Type B pancreatic cell (in vitro differentiated cells): ENCODE data around the gene PPP1R16B. TPM values are rescaled to one million over a fixed set of nuclear protein-coding genes. Genes with fewer than 3 reads are reported as not detected.

ENCODE experiments used
- DNase-seq: peaks from one replicate; pipeline ENCODE4 v3.0.0; 2021; ENCODE audit warnings: mixed read lengths; ENCODE audit not compliant: unreplicated experiment; ENCODE audit errors: extremely low spot score
- H3K27ac Mint-ChIP-seq: 2 replicates; pipeline ENCODE4 v1.8.0; 2021; ENCODE audit warnings: mild to moderate bottlenecking, mixed read lengths
- H3K27me3 Mint-ChIP-seq: 2 replicates; pipeline ENCODE4 v1.8.0; 2021; ENCODE audit warnings: mixed read lengths
- H3K36me3 Mint-ChIP-seq: 2 replicates; pipeline ENCODE4 v1.8.0; 2021; ENCODE audit warnings: mixed read lengths
- H3K4me1 Mint-ChIP-seq: one replicate; pipeline ENCODE4 v1.8.0; 2021; ENCODE audit warnings: mixed read lengths; ENCODE audit not compliant: unreplicated experiment
- H3K4me3 Mint-ChIP-seq: 2 replicates; pipeline ENCODE4 v1.8.0; 2021; ENCODE audit warnings: mild to moderate bottlenecking, mixed read lengths
- H3K9me3 Mint-ChIP-seq: 2 replicates; pipeline ENCODE4 v1.8.0; 2021; ENCODE audit warnings: mixed read lengths
- total RNA-seq: library from RNA; stranded (reverse); gene quantifications from 2 replicates; pipeline ENCODE4 v1.2.1, GENCODE V29; 2021; ENCODE audit warnings: low replicate concordance
- TF ChIP-seq, protein P1 (sequence below): fragments of 200-600 bp; sonication (generic); conservative IDR thresholded peaks from 2 replicates; pipeline ENCODE4 v1.5.0; 2021; ENCODE audit warnings: antibody characterized with exemption, mild to moderate bottlenecking

Gene PPP1R16B
- total RNA-seq, 1 donor from 2014 or later, result 0.31 TPM

DNA sequence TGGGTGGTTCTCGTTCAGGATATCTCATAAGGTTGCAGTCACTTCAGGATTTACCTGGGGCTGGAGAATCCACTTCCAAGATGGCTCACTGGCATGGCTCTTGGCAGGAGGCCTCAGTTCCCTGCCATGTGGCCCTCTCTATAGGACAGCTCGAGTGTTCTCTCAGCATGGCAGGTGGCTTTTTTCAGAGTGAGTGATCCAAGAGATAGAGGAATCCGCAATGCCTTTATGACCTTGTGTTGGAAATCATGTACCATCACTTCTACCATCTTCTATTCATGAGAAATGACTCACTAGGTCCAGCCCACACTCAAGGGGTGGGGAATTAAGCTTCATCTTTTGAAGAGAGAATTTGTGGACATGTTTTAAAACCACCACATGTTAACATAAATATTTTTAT lies 37.8 kb downstream of the PPP1R16B start:
- Mint-ChIP-seq H3K4me1 (no peaks in the 10 kb centered on the region), H3K9me3 (no peaks in the 10 kb centered on the region), H3K4me3 (no peak overlapping the region), H3K36me3 (no peaks in the 10 kb centered on the region), H3K27ac (no peak overlapping the region), H3K27me3 (peaks cover 29% of the 10 kb centered on the region)
- TF ChIP-seq, protein P1, sequence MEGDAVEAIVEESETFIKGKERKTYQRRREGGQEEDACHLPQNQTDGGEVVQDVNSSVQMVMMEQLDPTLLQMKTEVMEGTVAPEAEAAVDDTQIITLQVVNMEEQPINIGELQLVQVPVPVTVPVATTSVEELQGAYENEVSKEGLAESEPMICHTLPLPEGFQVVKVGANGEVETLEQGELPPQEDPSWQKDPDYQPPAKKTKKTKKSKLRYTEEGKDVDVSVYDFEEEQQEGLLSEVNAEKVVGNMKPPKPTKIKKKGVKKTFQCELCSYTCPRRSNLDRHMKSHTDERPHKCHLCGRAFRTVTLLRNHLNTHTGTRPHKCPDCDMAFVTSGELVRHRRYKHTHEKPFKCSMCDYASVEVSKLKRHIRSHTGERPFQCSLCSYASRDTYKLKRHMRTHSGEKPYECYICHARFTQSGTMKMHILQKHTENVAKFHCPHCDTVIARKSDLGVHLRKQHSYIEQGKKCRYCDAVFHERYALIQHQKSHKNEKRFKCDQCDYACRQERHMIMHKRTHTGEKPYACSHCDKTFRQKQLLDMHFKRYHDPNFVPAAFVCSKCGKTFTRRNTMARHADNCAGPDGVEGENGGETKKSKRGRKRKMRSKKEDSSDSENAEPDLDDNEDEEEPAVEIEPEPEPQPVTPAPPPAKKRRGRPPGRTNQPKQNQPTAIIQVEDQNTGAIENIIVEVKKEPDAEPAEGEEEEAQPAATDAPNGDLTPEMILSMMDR, result no peak
- DNase-seq, result no peak

DNA sequence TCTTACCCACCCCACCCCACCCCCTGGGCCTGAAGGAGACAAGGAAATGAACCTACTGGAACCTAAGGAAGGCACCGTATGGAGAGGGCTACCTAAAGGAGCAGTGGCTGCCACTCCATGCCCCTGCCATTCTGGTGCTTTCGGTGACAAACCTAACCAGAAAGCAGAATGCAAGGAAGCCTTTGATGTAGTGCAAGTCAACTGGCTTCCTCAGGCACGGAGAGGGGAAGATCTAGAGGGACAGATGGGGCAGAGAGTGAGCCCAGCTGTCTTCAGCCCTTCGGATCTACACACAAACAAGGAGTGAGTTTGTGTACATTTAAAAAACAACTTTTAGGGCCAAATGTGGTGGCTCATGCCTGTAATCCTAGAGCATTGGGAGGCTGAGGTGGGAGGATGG lies 39.5 kb downstream of the PPP1R16B start:
- TF ChIP-seq, protein P1, result no peak
- H3K27me3 Mint-ChIP-seq, result peaks cover 24% of the 10 kb centered on the region
- H3K4me3 Mint-ChIP-seq, result no peak overlapping the region
- no peak overlapping the region for H3K27ac Mint-ChIP-seq
- H3K36me3 Mint-ChIP-seq, result no peaks in the 10 kb centered on the region
- no peaks in the 10 kb centered on the region for H3K4me1 Mint-ChIP-seq
- DNase-seq, result no peak
- H3K9me3 Mint-ChIP-seq, result no peaks in the 10 kb centered on the region

DNA sequence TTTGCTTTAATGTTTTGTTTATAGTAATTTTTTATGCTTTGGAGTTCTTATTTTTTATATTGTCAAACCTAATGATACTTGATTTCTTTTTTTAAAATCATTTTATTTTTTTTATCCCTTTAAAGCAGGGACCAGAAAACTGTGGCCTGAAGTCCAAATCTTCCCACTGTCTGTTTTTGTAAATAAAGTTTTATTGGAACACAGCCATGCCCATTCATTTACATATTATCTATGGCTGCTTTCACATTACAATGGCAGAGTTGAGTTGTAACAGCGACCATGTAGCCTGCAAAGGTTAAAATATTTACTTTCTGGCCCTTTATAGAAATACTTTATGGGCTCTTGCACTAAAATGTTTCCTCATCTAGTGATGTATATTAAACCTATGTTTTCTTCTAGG lies 42.3 kb downstream of the PPP1R16B start:
- Mint-ChIP-seq H3K4me1 (no peaks in the 10 kb centered on the region), H3K27ac (no peak overlapping the region), H3K9me3 (no peaks in the 10 kb centered on the region), H3K4me3 (no peak overlapping the region), H3K36me3 (no peaks in the 10 kb centered on the region), H3K27me3 (peaks cover 20% of the 10 kb centered on the region)
- no peak for DNase-seq
- TF ChIP-seq, protein P1, result no peak

DNA sequence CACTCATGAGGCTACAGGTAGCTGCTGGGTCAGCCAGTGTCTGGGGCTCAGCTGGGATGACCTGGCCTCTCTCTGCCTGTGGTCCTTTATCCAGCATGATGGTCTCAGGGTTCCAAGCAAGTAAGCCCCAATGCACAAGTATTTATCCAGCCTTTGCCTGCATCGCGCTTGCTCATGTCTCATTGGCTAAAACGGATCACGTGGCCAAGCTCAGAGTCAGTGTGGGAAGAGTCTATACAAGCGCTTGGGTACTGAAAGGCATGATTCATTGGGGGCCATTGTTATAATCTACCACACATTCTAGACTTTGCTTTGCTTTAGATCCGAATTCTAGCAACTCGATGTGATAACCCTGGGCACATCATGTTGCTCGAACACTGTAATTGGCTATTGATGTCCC lies 48.3 kb downstream of the PPP1R16B start:
- Mint-ChIP-seq H3K9me3 (no peaks in the 10 kb centered on the region), H3K27ac (no peak overlapping the region), H3K36me3 (no peaks in the 10 kb centered on the region), H3K27me3 (peaks cover 32% of the 10 kb centered on the region), H3K4me3 (no peak overlapping the region), H3K4me1 (no peaks in the 10 kb centered on the region)
- no peak for DNase-seq
- TF ChIP-seq, protein P1, result no peak

DNA sequence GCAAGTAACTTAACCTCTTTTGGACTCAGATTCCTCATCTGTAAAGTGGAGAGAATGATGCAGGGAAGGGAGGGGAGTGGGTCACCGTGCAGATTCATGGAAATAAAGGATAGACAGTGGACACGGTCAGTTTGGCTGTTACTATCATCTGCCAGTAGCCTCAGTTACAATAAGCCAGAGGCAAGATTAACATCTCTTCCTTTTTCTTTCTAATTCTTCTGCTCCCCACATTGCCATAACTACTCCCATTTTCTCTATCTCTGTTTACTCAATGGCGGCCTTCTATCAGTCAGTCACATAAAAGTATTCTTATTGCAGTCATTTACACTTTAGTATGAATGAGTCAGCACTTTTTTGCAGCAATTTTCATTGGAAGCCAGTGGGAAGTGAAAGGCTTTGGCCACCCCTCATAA lies 49.2 kb downstream of the PPP1R16B start:
- Mint-ChIP-seq H3K27ac (no peak overlapping the region), H3K4me3 (no peak overlapping the region), H3K36me3 (no peaks in the 10 kb centered on the region), H3K4me1 (no peaks in the 10 kb centered on the region), H3K9me3 (no peaks in the 10 kb centered on the region), H3K27me3 (peaks cover 32% of the 10 kb centered on the region)
- TF ChIP-seq, protein P1, result no peak
- DNase-seq, result no peak

DNA sequence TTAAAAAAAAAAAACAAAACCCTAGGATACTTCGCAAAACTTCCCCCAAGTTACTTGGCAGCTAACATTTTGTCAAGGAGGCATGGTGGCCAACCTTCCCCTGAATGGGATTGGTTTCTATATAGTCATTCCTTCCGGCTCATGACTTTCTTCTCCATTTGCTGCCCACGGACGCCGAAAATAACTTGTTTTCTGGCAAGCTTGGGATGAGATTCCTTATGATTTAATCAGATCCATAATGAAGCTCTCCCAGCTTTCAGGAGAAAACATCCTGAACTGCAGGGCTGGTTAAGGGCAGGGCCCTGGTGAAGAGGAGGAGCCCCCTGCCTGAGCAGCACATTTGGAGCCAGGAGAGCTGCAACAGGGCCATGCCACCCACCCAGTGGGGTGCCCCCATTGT lies 49.9 kb downstream of the PPP1R16B start:
- no peak overlapping the region for H3K4me3 Mint-ChIP-seq
- H3K4me1 Mint-ChIP-seq, result no peaks in the 10 kb centered on the region
- H3K27ac Mint-ChIP-seq, result no peak overlapping the region
- no peaks in the 10 kb centered on the region for H3K36me3 Mint-ChIP-seq
- no peak for DNase-seq
- TF ChIP-seq, protein P1, result no peak
- H3K9me3 Mint-ChIP-seq, result no peaks in the 10 kb centered on the region
- H3K27me3 Mint-ChIP-seq, result peaks cover 35% of the 10 kb centered on the region
